ENCODE data around the gene CACFD1. TPM values are rescaled to one million over a fixed set of nuclear protein-coding genes. Genes with fewer than 3 reads are reported as not detected.

CACFD1 gene
- total and polyA plus RNA-seq, 7 experiments from 2014 or later, result 0.56 to 4.7 (median 3.1) TPM

GRCh38 chr9:133454943-133455673 is 4.7 kb upstream of the CACFD1 start:
- Mint-ChIP-seq H3K27ac (no peak overlapping the region), H3K4me3 (no peak overlapping the region), H3K36me3 (no peaks in the 10 kb centered on the region), H3K27me3 (peaks cover 0 to 2% (median 0%) of the 10 kb centered on the region in 5 donors), H3K4me1 (peaks cover 0 to 4% (median 2%) of the 10 kb centered on the region in 7 donors), H3K9me3 (no peaks in the 10 kb centered on the region)
- Histone ChIP-seq H3K27ac (ENCODE audit: low read depth, low read length) (no peak overlapping the region), H3K4me1 (ENCODE audit: control insufficient read depth in 2 of 2, insufficient read depth in 2 of 2, low read length in 2 of 2) (peaks cover 6% of the 10 kb centered on the region in 2 donors), H3K9me3 (ENCODE audit: control insufficient read depth in 2 of 3, low read length in 3 of 3) (no peaks in the 10 kb centered on the region), H3K36me3 (ENCODE audit: control insufficient read depth in 2 of 3, insufficient read depth in 3 of 3, low read length in 3 of 3) (no peaks in the 10 kb centered on the region), H3K4me3 (ENCODE audit: low read length) (no peak overlapping the region), H3K27me3 (ENCODE audit: control insufficient read depth in 2 of 2, insufficient read depth in 2 of 2, low read length in 2 of 2) (no peaks in the 10 kb centered on the region)
- intact Hi-C loops (cut with micrococcal nuclease), result loop anchor here (5.0 to 10.0 kb wide), 3 partner anchors 108 to 688 kb away; partner anchors contain the start of genes MED22 (in 1 of the 2), RPL7A (in 1 of the 2) and VAV2 (in 1 of the 2)
- ChIA-PET POLR2A (no interaction called here), CTCF (no interaction called here)
- DNase-seq (no peak), ATAC-seq (no peak)

GRCh38 chr9:133455936-133456335 is 3.8 kb upstream of the CACFD1 start:
- ATAC-seq, result no peak
- Mint-ChIP-seq H3K4me1 (peaks cover 0 to 7% (median 3%) of the 10 kb centered on the region in 7 donors), H3K9me3 (no peaks in the 10 kb centered on the region), H3K27me3 (peaks cover 0 to 7% (median 0%) of the 10 kb centered on the region in 5 donors), H3K4me3 (no peak overlapping the region), H3K27ac (no peak overlapping the region), H3K36me3 (no peaks in the 10 kb centered on the region)
- intact Hi-C loops (cut with micrococcal nuclease), result loop anchor here (5.0 to 10.0 kb wide), 3 partner anchors 109 to 689 kb away; partner anchors contain the start of genes MED22 (in 1 of the 2), RPL7A (in 1 of the 2) and VAV2 (in 1 of the 2)
- no peak overlapping the region for H3K27ac ChIP-seq (ENCODE audit: low read depth, low read length)
- H3K9me3 ChIP-seq (ENCODE audit: control insufficient read depth in 2 of 3, low read length in 3 of 3), result no peaks in the 10 kb centered on the region
- no peaks in the 10 kb centered on the region for H3K27me3 ChIP-seq (ENCODE audit: control insufficient read depth in 2 of 2, insufficient read depth in 2 of 2, low read length in 2 of 2)
- H3K36me3 ChIP-seq (ENCODE audit: control insufficient read depth in 2 of 3, insufficient read depth in 3 of 3, low read length in 3 of 3), result no peaks in the 10 kb centered on the region
- peaks cover 6% of the 10 kb centered on the region in 2 donors for H3K4me1 ChIP-seq (ENCODE audit: control insufficient read depth in 2 of 2, insufficient read depth in 2 of 2, low read length in 2 of 2)
- DNase-seq, result no peak
- ChIA-PET POLR2A (no interaction called here), CTCF (no interaction called here)
- no peak overlapping the region for H3K4me3 ChIP-seq (ENCODE audit: low read length)

DNA sequence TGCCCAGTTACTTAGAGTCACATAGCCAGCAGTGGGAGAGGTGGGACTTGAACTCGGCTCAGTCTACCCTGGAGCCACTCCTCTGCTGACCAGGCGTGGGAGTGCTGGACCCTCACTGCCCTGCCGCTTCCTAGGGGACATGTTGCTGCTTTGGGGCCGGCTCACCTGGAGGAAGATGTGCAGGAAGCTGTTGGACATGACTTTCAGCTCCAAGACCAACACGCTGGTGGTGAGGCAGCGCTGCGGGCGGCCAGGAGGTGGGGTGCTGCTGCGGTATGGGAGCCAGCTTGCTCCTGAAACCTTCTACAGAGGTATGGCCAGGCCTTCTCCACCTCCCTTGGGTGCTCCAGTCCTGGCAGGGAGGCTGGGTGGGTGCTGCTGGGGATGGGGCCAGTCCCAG is 3.4 kb upstream of the CACFD1 start:
- Mint-ChIP-seq H3K9me3 (no peaks in the 10 kb centered on the region), H3K36me3 (no peaks in the 10 kb centered on the region), H3K4me3 (peak overlapping the region in 1 of 10 donors; percentile 18), H3K27ac (no peak overlapping the region), H3K27me3 (peaks cover 0 to 7% (median 0%) of the 10 kb centered on the region in 5 donors), H3K4me1 (peaks cover 0 to 7% (median 3%) of the 10 kb centered on the region in 7 donors)
- ATAC-seq, result no peak
- H3K4me1 ChIP-seq (ENCODE audit: control insufficient read depth in 2 of 2, insufficient read depth in 2 of 2, low read length in 2 of 2), result peaks cover 6% of the 10 kb centered on the region in 2 donors
- H3K36me3 ChIP-seq (ENCODE audit: control insufficient read depth in 2 of 3, insufficient read depth in 3 of 3, low read length in 3 of 3), result no peaks in the 10 kb centered on the region
- H3K27me3 ChIP-seq (ENCODE audit: control insufficient read depth in 2 of 2, insufficient read depth in 2 of 2, low read length in 2 of 2), result no peaks in the 10 kb centered on the region
- intact Hi-C loops (cut with micrococcal nuclease), result loop anchor here (5.0 to 10.0 kb wide), 3 partner anchors 109 to 689 kb away; partner anchors contain the start of genes MED22 (in 1 of the 2), RPL7A (in 1 of the 2) and VAV2 (in 1 of the 2)
- no peaks in the 10 kb centered on the region for H3K9me3 ChIP-seq (ENCODE audit: control insufficient read depth in 2 of 3, low read length in 3 of 3)
- no peak overlapping the region for H3K4me3 ChIP-seq (ENCODE audit: low read length)
- ChIA-PET CTCF (no interaction called here), POLR2A (no interaction called here)
- H3K27ac ChIP-seq (ENCODE audit: low read depth, low read length), result no peak overlapping the region
- no peak for DNase-seq

DNA sequence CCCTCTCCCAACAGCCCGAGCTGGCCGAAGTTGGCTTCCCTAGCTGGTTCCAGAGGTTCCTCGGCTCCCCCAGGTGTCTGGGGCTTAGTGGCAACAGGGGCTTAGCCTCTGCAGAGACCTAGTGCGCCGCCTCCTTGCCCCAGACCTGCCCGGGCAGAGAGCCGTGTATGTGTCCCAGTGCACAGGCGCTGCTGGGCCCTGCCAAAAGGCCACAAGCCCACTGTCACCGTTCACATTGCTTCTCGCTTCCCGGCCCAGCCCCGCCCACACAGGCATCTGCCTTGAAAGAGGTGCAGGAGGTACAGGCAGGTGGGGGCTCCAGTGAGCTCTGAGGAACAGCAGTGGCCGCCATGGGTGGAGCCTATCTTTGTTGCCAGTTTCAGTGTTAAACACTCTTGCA is 2.5 kb upstream of the CACFD1 start:
- intact Hi-C loops (cut with micrococcal nuclease), result loop anchor here (5.0 to 10.0 kb wide), 3 partner anchors 110 to 690 kb away; partner anchors contain the start of genes MED22 (in 1 of the 2), RPL7A (in 1 of the 2) and VAV2 (in 1 of the 2)
- POLR2A ChIA-PET, result no interaction called here
- peaks cover 0 to 7% (median 0%) of the 10 kb centered on the region in 5 donors for H3K27me3 Mint-ChIP-seq
- no peak overlapping the region for H3K27ac ChIP-seq (ENCODE audit: low read depth, low read length)
- no peaks in the 10 kb centered on the region for H3K27me3 ChIP-seq (ENCODE audit: control insufficient read depth in 2 of 2, insufficient read depth in 2 of 2, low read length in 2 of 2)
- no peak for DNase-seq
- H3K4me1 Mint-ChIP-seq, result peaks cover 0 to 7% (median 4%) of the 10 kb centered on the region in 7 donors
- H3K36me3 ChIP-seq (ENCODE audit: control insufficient read depth in 2 of 3, insufficient read depth in 3 of 3, low read length in 3 of 3), result no peaks in the 10 kb centered on the region
- no peak overlapping the region for H3K4me3 ChIP-seq (ENCODE audit: low read length)
- CTCF ChIA-PET, result no interaction called here
- H3K4me3 Mint-ChIP-seq, result no peak overlapping the region
- no peaks in the 10 kb centered on the region for H3K9me3 ChIP-seq (ENCODE audit: control insufficient read depth in 2 of 3, low read length in 3 of 3)
- H3K4me1 ChIP-seq (ENCODE audit: control insufficient read depth in 2 of 2, insufficient read depth in 2 of 2, low read length in 2 of 2), result peaks cover 6% of the 10 kb centered on the region in 2 donors
- no peak for ATAC-seq
- no peaks in the 10 kb centered on the region for H3K9me3 Mint-ChIP-seq
- no peak overlapping the region for H3K27ac Mint-ChIP-seq
- no peaks in the 10 kb centered on the region for H3K36me3 Mint-ChIP-seq

DNA sequence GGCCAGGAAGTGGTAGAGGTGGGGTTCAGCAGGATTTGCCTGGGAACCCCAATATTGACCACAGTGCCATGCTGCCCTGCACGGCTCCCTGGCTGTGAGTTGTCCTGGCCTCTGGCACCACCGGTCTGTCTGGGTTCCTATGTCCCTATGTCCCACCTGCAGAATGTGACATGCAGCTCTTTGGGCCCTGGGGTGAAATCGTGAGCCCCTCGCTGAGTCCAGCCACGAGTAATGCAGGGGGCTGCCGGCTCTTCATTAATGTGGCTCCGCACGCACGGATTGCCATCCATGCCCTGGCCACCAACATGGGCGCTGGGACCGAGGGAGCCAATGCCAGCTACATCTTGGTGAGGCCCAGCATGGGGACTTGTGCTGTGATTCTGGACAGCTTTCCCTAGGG is 2.0 kb upstream of the CACFD1 start:
- Mint-ChIP-seq H3K4me1 (peaks cover 0 to 7% (median 4%) of the 10 kb centered on the region in 7 donors), H3K4me3 (no peak overlapping the region), H3K27me3 (peaks cover 0 to 10% (median 0%) of the 10 kb centered on the region in 5 donors), H3K9me3 (no peaks in the 10 kb centered on the region), H3K36me3 (no peaks in the 10 kb centered on the region), H3K27ac (no peak overlapping the region)
- Histone ChIP-seq H3K4me1 (ENCODE audit: control insufficient read depth in 2 of 2, insufficient read depth in 2 of 2, low read length in 2 of 2) (peaks cover 6% of the 10 kb centered on the region in 2 donors), H3K36me3 (ENCODE audit: control insufficient read depth in 2 of 3, insufficient read depth in 3 of 3, low read length in 3 of 3) (no peaks in the 10 kb centered on the region), H3K9me3 (ENCODE audit: control insufficient read depth in 2 of 3, low read length in 3 of 3) (no peaks in the 10 kb centered on the region), H3K27ac (ENCODE audit: low read depth, low read length) (no peak overlapping the region), H3K4me3 (ENCODE audit: low read length) (no peak overlapping the region), H3K27me3 (ENCODE audit: control insufficient read depth in 2 of 2, insufficient read depth in 2 of 2, low read length in 2 of 2) (no peaks in the 10 kb centered on the region)
- no peak for ATAC-seq
- DNase-seq, result no peak
- intact Hi-C loops (cut with micrococcal nuclease), result loop anchor here (5.0 to 10.0 kb wide), 3 partner anchors 110 to 690 kb away; partner anchors contain the start of genes MED22 (in 1 of the 2), RPL7A (in 1 of the 2) and VAV2 (in 1 of the 2)
- CTCF ChIA-PET, result interaction anchor here (0.5 kb wide), 1 partner anchor 38 kb away, joined by 3 read pairs; no protein-coding TSS in a partner anchor
- POLR2A ChIA-PET, result no interaction called here

DNA sequence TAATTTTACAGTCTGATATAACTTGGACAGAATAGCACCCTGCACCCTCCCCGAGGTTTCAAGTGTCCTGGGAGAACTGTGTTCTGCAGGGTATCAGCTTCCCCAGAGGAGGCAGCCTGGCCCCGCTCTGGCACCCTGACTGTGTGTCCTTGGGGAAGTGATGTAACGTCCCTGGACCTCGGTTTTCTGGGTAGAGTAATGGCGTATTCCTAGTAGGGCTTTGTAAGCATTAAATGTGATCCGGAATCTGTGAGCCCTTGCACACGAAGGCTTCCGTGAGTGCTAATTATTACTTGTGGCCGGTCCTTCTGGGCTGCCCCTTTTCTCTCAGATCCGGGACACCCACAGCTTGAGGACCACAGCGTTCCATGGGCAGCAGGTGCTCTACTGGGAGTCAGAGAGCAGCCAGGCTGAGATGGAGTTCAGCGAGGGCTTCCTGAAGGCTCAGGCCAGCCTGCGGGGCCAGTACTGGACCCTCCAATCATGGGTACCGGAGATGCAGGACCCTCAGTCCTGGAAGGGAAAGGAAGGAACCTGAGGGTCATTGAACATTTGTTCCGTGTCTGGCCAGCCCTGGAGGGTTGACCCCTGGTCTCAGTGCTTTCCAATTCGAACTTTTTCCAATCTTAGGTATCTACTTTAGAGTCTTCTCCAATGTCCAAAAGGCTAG is 1.0 kb upstream of the CACFD1 start:
- H3K4me3 ChIP-seq (ENCODE audit: low read length), result peak overlapping the region; percentile 88
- H3K27ac Mint-ChIP-seq, result peak overlapping the region in 3 of 9 donors; percentile 92 to 93 (median 92)

More for the DNA sequence above, 1.0 kb upstream of the CACFD1 start:
- H3K9me3 Mint-ChIP-seq, result no peaks in the 10 kb centered on the region
- no peaks in the 10 kb centered on the region for H3K27me3 ChIP-seq (ENCODE audit: control insufficient read depth in 2 of 2, insufficient read depth in 2 of 2, low read length in 2 of 2)
- DNase-seq, result no peak
- peaks cover 0 to 7% (median 4%) of the 10 kb centered on the region in 7 donors for H3K4me1 Mint-ChIP-seq
- H3K4me1 ChIP-seq (ENCODE audit: control insufficient read depth in 2 of 2, insufficient read depth in 2 of 2, low read length in 2 of 2), result peaks cover 6% of the 10 kb centered on the region in 2 donors
- peak overlapping the region; percentile 79 for H3K27ac ChIP-seq (ENCODE audit: low read depth, low read length)
- intact Hi-C loops (cut with micrococcal nuclease), result loop anchor here (1.0 to 10.0 kb wide), 8 partner anchors 21 to 691 kb away; partner anchors contain the start of genes REXO4 (in 2 of the 2), SLC2A6 (in 2 of the 2), STKLD1 (in 2 of the 2) and SURF4 (in 2 of the 2)
- POLR2A ChIA-PET, result interaction anchor here (0.6 to 1.6 kb wide), 6 partner anchors 81 to 428 kb away, joined by 3 to 7 read pairs (median 4); partner anchors contain the start of genes GTF3C5, MED22, RPL7A and STKLD1
- H3K9me3 ChIP-seq (ENCODE audit: control insufficient read depth in 2 of 3, low read length in 3 of 3), result no peaks in the 10 kb centered on the region
- peak overlapping the region; percentile 88 to 94 (median 90) for H3K4me3 Mint-ChIP-seq
- CTCF ChIA-PET, result interaction anchor here (1.3 kb wide), 1 partner anchor 20 kb away, joined by 4 read pairs; the partner anchor contains the start of gene SLC2A6
- no peaks in the 10 kb centered on the region for H3K36me3 ChIP-seq (ENCODE audit: control insufficient read depth in 2 of 3, insufficient read depth in 3 of 3, low read length in 3 of 3)
- peaks cover 0 to 10% (median 0%) of the 10 kb centered on the region in 5 donors for H3K27me3 Mint-ChIP-seq
- ATAC-seq, result no peak
- no peaks in the 10 kb centered on the region for H3K36me3 Mint-ChIP-seq
